Choroid plexus epithelial cell (primary cell): ENCODE measurements around the gene LTBP1.
"Not testable (repeated sequence)": the region's sequence is repeated elsewhere in the genome, so short reads cannot be mapped to it uniquely, and the experiment has no call there.

Source experiments
- DNase-seq: peaks from one replicate; pipeline ENCODE4 v3.0.0-alpha.2; 2010; ENCODE audit warnings: low read depth
- H3K4me3 ChIP-seq: 2 replicates; pipeline ENCODE4 v1.5.1; 2011; ENCODE audit warnings: low read depth, mild to moderate bottlenecking, control low read depth, low read length, moderate library complexity
- CTCF ChIP-seq: conservative IDR thresholded peaks from 2 replicates; pipeline ENCODE4 v1.5.1; 2011; ENCODE audit warnings: low read depth, mild to moderate bottlenecking, control low read depth, inconsistent platforms, low read length, moderate library complexity

The LTBP1 gene

DNA sequence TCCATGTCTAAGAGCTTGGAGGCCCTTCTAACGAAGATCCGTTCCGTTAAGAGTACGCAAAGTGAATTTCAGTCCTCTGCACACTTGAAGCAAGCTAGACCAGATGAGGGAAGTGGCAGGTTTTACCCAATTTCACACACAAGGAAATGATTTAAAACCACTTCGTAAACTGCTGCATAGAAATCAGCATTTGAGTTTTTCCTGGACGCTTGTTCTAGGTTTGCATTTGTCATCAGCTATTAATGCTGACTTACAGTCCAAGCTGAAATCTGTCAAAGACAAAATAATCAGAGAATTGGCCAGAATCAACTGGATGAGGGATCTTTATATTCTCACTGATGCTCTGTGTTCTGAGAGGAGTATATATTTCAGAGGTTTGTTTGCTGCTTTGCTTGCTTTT lies 412.1 kb downstream of the LTBP1 start:
- no peak for DNase-seq
- H3K4me3 ChIP-seq = no peak overlapping the region
- no peak for TF ChIP-seq CTCF

DNA sequence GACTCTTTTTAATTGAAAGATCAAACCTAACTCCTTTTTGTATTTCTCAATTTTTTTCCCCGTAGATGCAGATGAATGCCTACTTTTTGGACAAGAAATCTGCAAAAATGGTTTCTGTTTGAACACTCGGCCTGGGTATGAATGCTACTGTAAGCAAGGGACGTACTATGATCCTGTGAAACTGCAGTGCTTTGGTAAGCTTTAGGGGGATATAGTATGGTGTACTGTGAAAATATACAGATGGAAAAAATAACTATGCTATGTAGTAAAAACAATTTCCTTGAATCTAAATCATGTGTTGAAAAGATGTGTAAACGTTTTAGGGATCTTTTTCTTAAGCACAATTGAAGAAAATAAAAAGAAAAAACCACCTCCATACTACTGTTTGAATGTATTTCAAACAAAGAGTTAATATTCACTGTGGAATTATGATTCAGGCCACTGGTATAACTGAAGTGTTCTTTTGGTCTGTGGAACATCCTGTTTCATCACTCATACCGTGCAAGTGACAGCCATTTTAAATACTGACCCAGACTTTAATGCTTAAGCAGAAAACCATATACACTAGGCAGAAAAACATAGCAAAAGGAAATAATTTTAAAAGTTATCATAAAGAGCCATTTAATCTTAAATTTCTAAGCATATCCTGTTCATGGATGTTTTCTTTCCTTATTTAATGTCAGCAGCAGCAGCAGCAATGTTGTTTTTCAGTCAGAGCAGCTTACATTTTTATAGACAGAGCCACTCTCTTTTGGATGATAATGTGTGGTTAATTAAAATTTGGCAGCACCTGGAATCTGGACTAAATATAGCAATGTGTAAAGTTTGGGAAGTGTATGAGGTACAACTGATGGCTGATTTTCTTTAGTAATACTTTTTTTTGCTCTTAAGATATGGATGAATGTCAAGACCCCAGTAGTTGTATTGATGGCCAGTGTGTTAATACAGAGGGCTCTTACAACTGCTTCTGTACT lies 416.9 kb downstream of the LTBP1 start:
- peak; percentile 77 for DNase-seq
- TF ChIP-seq CTCF = no peak
- H3K4me3 ChIP-seq = no peak overlapping the region

DNA sequence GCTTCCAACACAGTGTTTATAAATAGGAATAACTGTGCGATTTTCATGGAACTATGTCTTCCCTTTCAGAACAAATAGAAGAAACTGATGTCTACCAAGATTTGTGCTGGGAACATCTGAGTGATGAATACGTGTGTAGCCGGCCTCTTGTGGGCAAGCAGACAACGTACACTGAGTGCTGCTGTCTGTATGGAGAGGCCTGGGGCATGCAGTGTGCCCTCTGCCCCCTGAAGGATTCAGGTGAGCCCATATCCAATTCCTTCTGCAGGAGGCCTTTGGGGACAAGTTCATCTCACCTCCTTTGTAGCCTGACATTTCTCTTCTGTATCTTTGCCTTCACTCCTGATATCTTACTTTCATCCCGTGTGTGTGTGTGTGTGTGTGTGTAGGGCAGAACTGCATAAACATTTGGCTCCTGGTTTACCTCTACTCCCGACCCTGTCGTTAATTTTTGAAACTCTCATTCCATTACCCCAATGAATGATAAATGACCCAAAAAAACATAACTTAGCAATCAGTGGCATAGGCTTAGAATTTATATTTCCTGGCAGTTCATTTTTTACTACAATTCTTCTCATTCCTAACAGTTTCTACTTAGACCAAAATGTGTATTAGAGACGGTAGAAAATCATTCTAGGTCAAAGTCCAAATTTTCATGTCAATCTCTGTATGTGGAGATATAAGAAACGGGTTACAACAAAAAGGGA lies 418.7 kb downstream of the LTBP1 start:
- DNase-seq = no peak
- no peak for TF ChIP-seq CTCF
- H3K4me3 ChIP-seq = no peak overlapping the region

DNA sequence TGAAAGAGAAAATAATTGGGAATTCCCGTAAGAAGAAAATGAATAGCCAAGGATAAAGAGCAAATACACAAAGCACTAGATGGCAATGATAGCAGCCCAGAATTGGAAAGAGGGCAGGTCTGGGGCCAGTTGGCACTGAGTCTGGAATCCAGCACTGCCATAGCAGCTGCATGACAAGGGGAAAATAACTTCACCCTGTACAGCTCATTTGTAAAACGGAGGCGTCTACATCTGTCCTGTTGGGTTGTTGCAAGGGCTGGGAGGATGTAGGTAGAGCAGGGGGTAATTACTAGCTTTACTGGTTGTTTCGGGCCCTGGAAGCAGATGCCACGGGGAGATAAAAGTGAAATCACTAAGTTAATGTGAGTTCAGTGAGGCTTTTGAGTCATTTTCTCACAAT lies 419.7 kb downstream of the LTBP1 start:
- DNase-seq = peak; percentile 21
- TF ChIP-seq CTCF = no peak
- H3K4me3 ChIP-seq = no peak overlapping the region

- not testable (repeated sequence) for DNase-seq, H3K4me3 ChIP-seq
These were observed 421.8 kb downstream of the LTBP1 start for GRCh38 chr2:33368524-33368923.

GRCh38 chr2:33369191-33369590 lies 422.4 kb downstream of the LTBP1 start:
- H3K4me3 ChIP-seq = no peak overlapping the region
- no peak for TF ChIP-seq CTCF
- DNase-seq = no peak

DNA sequence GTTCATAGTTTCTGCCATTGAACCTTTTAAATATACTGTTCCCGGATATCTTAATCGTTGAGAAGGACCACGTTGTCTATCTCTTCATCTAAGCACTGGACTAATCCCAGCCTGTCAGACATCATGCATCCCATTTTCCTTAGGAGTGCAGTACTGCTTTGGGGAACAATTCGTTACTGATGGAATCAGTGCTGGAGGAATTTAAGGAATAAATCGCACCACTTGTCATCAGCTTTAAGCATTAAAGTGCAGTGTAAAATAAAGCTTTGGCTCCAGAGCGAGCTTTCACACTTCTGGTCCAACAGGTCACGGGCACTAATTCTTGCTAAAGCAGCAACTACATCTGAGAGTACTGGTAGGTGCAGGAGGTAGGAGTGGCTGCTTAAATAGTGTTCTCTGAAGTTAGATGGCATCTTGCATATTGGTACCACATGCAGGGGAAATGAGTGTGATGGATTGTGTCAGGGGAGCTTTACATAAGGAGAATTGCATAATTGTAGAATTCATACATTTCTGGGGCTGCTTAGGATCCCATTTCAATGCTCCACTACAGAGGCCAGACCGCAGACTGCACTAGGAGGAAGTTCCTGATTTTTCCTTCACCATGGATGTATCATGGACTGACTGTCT lies 424.0 kb downstream of the LTBP1 start:
- no peak overlapping the region for H3K4me3 ChIP-seq
- TF ChIP-seq CTCF = no peak
- no peak for DNase-seq
